ENCODE results near the gene KRT83. TPM values are rescaled to one million over a fixed set of nuclear protein-coding genes. Genes with fewer than 3 reads are reported as not detected.

Gene KRT83
- polyA plus RNA-seq, 3 donors = not detected

- peak overlapping the region; percentile 68 for H2AFZ ChIP-seq (ENCODE audit: insufficient read depth, low read depth, low read length, poor library complexity, severe bottlenecking)
- peaks cover 0 to 5% of the 10 kb centered on the region in 2 donors for H3K9me3 ChIP-seq (replicated peaks in 1 of 2; ENCODE audit: control insufficient read depth in 1 of 2, insufficient read depth in 1 of 2, low read length in 2 of 2)
- H3K9me3 Mint-ChIP-seq = peaks cover 0 to 5% (median 0%) of the 10 kb centered on the region in 7 donors
- no peak overlapping the region for H3K27ac Mint-ChIP-seq
- H3K4me2 ChIP-seq (replicated peaks; ENCODE audit: extremely low read depth, low read length, poor library complexity, severe bottlenecking) = peak overlapping the region; percentile 68
- peak overlapping the region; percentile 62 to 84 for H3K4me3 Mint-ChIP-seq
- H3K4me1 Mint-ChIP-seq = peaks cover 14% of the 10 kb centered on the region
- peaks cover 42 to 79% of the 10 kb centered on the region in 2 donors for H3K27me3 ChIP-seq (ENCODE audit: control insufficient read depth in 2 of 2, insufficient read depth in 2 of 2, low read length in 2 of 2)
- H3K4me3 ChIP-seq (replicated peaks in 1 of 3; ENCODE audit: low read depth in 2 of 3, low read length in 3 of 3) = peak overlapping the region in 1 of 3 experiments; percentile 60
- no peaks in the 10 kb centered on the region for H3K79me2 ChIP-seq (ENCODE audit: insufficient read depth, low read length)
- DNase-seq = no peak
- H3K36me3 ChIP-seq (replicated peaks in 1 of 2; ENCODE audit: control insufficient read depth in 1 of 2, insufficient read depth in 2 of 2, low read length in 2 of 2) = no peaks in the 10 kb centered on the region
- TF ChIP-seq, protein P1, sequence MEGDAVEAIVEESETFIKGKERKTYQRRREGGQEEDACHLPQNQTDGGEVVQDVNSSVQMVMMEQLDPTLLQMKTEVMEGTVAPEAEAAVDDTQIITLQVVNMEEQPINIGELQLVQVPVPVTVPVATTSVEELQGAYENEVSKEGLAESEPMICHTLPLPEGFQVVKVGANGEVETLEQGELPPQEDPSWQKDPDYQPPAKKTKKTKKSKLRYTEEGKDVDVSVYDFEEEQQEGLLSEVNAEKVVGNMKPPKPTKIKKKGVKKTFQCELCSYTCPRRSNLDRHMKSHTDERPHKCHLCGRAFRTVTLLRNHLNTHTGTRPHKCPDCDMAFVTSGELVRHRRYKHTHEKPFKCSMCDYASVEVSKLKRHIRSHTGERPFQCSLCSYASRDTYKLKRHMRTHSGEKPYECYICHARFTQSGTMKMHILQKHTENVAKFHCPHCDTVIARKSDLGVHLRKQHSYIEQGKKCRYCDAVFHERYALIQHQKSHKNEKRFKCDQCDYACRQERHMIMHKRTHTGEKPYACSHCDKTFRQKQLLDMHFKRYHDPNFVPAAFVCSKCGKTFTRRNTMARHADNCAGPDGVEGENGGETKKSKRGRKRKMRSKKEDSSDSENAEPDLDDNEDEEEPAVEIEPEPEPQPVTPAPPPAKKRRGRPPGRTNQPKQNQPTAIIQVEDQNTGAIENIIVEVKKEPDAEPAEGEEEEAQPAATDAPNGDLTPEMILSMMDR (IDR thresholded peaks at IDR 0.05) = no peak
- no peak overlapping the region for H3K27ac ChIP-seq (ENCODE audit: low read depth in 1 of 2, low read length in 2 of 2)
- H4K20me1 ChIP-seq (ENCODE audit: insufficient read depth, low read length) = no peaks in the 10 kb centered on the region
- peaks cover 6 to 9% of the 10 kb centered on the region in 2 donors for H3K4me1 ChIP-seq (ENCODE audit: control insufficient read depth in 1 of 2, insufficient read depth in 2 of 2, low read length in 2 of 2)
- peaks cover 75 to 92% (median 77%) of the 10 kb centered on the region in 3 donors for H3K27me3 Mint-ChIP-seq (ENCODE audit: low read depth in 3 of 3)
- no peak overlapping the region for H3K9ac ChIP-seq (ENCODE audit: insufficient read depth, low read length, poor library complexity, severe bottlenecking)
- 62% methylated on average over 13 of the region's 15 CpGs for WGBS (ENCODE audit: insufficient coverage)
- no peaks in the 10 kb centered on the region for H3K36me3 Mint-ChIP-seq
- intact Hi-C loops (cut with micrococcal nuclease) = no loop called here
Observed at GRCh38 chr12:52308806-52309425, 12.3 kb downstream of the KRT83 start.

- no peaks in the 10 kb centered on the region for H3K36me3 Mint-ChIP-seq
- TF ChIP-seq, protein P1 (IDR thresholded peaks at IDR 0.05) = peak; percentile 8
- H3K36me3 ChIP-seq (replicated peaks in 1 of 2; ENCODE audit: control insufficient read depth in 1 of 2, insufficient read depth in 2 of 2, low read length in 2 of 2) = no peaks in the 10 kb centered on the region
- WGBS (ENCODE audit: insufficient coverage) = 7% methylated on average over 57 of the region's 71 CpGs
- peak overlapping the region; percentile 62 to 84 for H3K4me3 Mint-ChIP-seq
- peaks cover 0 to 5% (median 0%) of the 10 kb centered on the region in 7 donors for H3K9me3 Mint-ChIP-seq
- H3K9ac ChIP-seq (ENCODE audit: insufficient read depth, low read length, poor library complexity, severe bottlenecking) = peak overlapping the region; percentile 15
- no peaks in the 10 kb centered on the region for H3K79me2 ChIP-seq (ENCODE audit: insufficient read depth, low read length)
- no peaks in the 10 kb centered on the region for H4K20me1 ChIP-seq (ENCODE audit: insufficient read depth, low read length)
- intact Hi-C loops (cut with micrococcal nuclease) = no loop called here
- H3K4me1 ChIP-seq (ENCODE audit: control insufficient read depth in 1 of 2, insufficient read depth in 2 of 2, low read length in 2 of 2) = peaks cover 6 to 9% of the 10 kb centered on the region in 2 donors
- peak overlapping the region; percentile 68 for H3K4me2 ChIP-seq (replicated peaks; ENCODE audit: extremely low read depth, low read length, poor library complexity, severe bottlenecking)
- peak overlapping the region; percentile 68 for H2AFZ ChIP-seq (ENCODE audit: insufficient read depth, low read depth, low read length, poor library complexity, severe bottlenecking)
- H3K27me3 ChIP-seq (ENCODE audit: control insufficient read depth in 2 of 2, insufficient read depth in 2 of 2, low read length in 2 of 2) = peaks cover 42 to 79% of the 10 kb centered on the region in 2 donors
- H3K9me3 ChIP-seq (replicated peaks in 1 of 2; ENCODE audit: control insufficient read depth in 1 of 2, insufficient read depth in 1 of 2, low read length in 2 of 2) = peaks cover 0 to 5% of the 10 kb centered on the region in 2 donors
- no peak overlapping the region for H3K27ac Mint-ChIP-seq
- H3K4me3 ChIP-seq (replicated peaks in 1 of 3; ENCODE audit: low read depth in 2 of 3, low read length in 3 of 3) = peak overlapping the region in 1 of 3 experiments; percentile 60
- DNase-seq = peak in 2 of 3 donors; percentile 5 to 7
- no peak overlapping the region for H3K27ac ChIP-seq (ENCODE audit: low read depth in 1 of 2, low read length in 2 of 2)
- peaks cover 14% of the 10 kb centered on the region for H3K4me1 Mint-ChIP-seq
- peaks cover 71 to 87% (median 75%) of the 10 kb centered on the region in 3 donors for H3K27me3 Mint-ChIP-seq (ENCODE audit: low read depth in 3 of 3)
Observed at GRCh38 chr12:52307836-52308805, 13.1 kb downstream of the KRT83 start.

Measured in CD14-positive monocyte (primary cell).